Neural cell (in vitro differentiated cells): ENCODE data around the gene KCNMB4.

Experiments used
- CTCF ChIP-seq: fragments of 450-650 bp; IDR thresholded peaks from 2 replicates; pipeline ENCODE4 v1.5.1; 2014; ENCODE audit warnings: antibody characterized with exemption, mild to moderate bottlenecking, moderate library complexity; ENCODE audit not compliant: poor library complexity, severe bottlenecking
- EP300 ChIP-seq: fragments of 450-650 bp; conservative IDR thresholded peaks from 2 replicates; pipeline ENCODE4 v1.6.1; 2014; ENCODE audit warnings: antibody characterized with exemption, mild to moderate bottlenecking, moderate library complexity; ENCODE audit not compliant: poor library complexity, severe bottlenecking
- EZH2 ChIP-seq: fragments of 200-600, 300-800 bp; shearing (Covaris generic), sonication (generic); IDR thresholded peaks from 2 replicates; pipeline ENCODE4 v1.6.1; 2014; ENCODE audit warnings: antibody characterized with exemption, low read length, borderline replicate concordance, mild to moderate bottlenecking; ENCODE audit not compliant: insufficient read depth, poor library complexity, severe bottlenecking
- POLR2AphosphoS5 ChIP-seq: IDR thresholded peaks from 2 replicates; pipeline ENCODE4 v1.6.1; 2012
- RAD21 ChIP-seq: fragments of 450-650 bp; conservative IDR thresholded peaks from 2 replicates; pipeline ENCODE4 v1.6.1; 2014; ENCODE audit warnings: antibody characterized with exemption, mild to moderate bottlenecking, moderate library complexity

- TF ChIP-seq POLR2AphosphoS5 = no peak
- TF ChIP-seq CTCF = no peak
- no peak for TF ChIP-seq EZH2
- no peak for TF ChIP-seq RAD21
- TF ChIP-seq EP300 = no peak
Observed at GRCh38 chr12:70330158-70330557, 35.9 kb upstream of the KCNMB4 start.
